ENCODE results near the gene ENTPD6.

DNA sequence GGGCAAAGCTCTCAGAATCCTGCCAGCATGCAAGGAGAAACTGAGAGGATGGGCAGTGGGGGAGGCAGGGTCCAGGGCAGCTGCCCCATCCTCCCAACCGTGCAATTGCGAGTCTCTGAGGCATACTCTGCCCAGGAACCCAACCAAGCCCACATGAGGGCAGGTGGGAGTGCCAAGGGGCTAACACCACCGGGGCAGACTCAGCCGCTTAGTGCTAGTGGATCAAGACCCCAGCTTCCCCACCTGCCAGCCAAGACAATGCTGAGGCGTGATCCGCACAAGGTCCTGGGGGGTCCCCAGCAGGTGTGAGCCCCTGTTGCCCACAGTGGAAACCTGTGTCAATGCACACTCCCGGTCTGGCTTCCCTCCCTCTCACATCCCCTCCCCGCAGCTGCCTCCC is 48.5 kb upstream of the ENTPD6 start:
- TF ChIP-seq CTCF (IDR thresholded peaks at IDR 0.05): no peak
- no peak for TF ChIP-seq POLR2A (IDR thresholded peaks at IDR 0.05)
- no peak for TF ChIP-seq POLR2AphosphoS5 (IDR thresholded peaks at IDR 0.05)

Data from breast epithelium (tissue), 3 donors.